Activated B cell treated with CpG ODN at 0.5 μM for 24 hours (primary cell): ENCODE results near the gene FAM3B. TPM values are rescaled to one million over a fixed set of nuclear protein-coding genes. Genes with fewer than 3 reads are reported as not detected.

ENCODE experiments used
- ATAC-seq: fragments of 200-7000 bp; cut with Tn5 transposase; one replicate; pipeline ENCODE4 v1.10.0; 2021; ENCODE audit warnings: low read depth, mild to moderate bottlenecking, moderate library complexity
- CTCF ChIA-PET: fragments of 350-600 bp; sonication (Branson Sonifier 250); formaldehyde crosslinking; loops from one replicate; lab custom pipeline; 2021; ENCODE audit warnings: antibody characterized with exemption; lab: Charles Lee
- POLR2A ChIA-PET: fragments of 350-600 bp; sonication (Branson Sonifier 250); formaldehyde crosslinking; loops from one replicate; lab custom pipeline; 2021; ENCODE audit warnings: antibody characterized with exemption; lab: Charles Lee
- DNase-seq: peaks from one replicate; pipeline ENCODE4 v3.0.0; 2022
- H3K27ac Mint-ChIP-seq: one replicate; pipeline ENCODE4 v1.8.0; 2020; ENCODE audit warnings: mixed read lengths
- H3K27me3 Mint-ChIP-seq: one replicate; pipeline ENCODE4 v1.8.0; 2021; ENCODE audit warnings: mixed read lengths
- H3K36me3 Mint-ChIP-seq: one replicate; pipeline ENCODE4 v1.8.0; 2021; ENCODE audit warnings: low read depth, mixed read lengths
- H3K4me1 Mint-ChIP-seq: one replicate; pipeline ENCODE4 v1.8.0; 2021; ENCODE audit warnings: mixed read lengths
- H3K4me3 Mint-ChIP-seq: one replicate; pipeline ENCODE4 v1.8.0; 2020; ENCODE audit warnings: mild to moderate bottlenecking, mixed read lengths
- H3K9me3 Mint-ChIP-seq: one replicate; pipeline ENCODE4 v1.8.0; 2020; ENCODE audit warnings: mixed read lengths
- CTCF ChIP-seq: fragments of 200-600 bp; IDR thresholded peaks from one replicate; pipeline ENCODE4 v1.8.0; 2022; ENCODE audit warnings: antibody characterized with exemption, mild to moderate bottlenecking
- intact Hi-C: fragments of 100-400 bp; cut with micrococcal nuclease; formaldehyde crosslinking; loops from one replicate; pipeline ENCODE4 v1.15.1; 2024
- total RNA-seq: library from RNA; stranded (reverse); gene quantifications from 2 replicates; pipeline ENCODE4 v1.2.3, GENCODE V29; 2022

FAM3B gene
- total RNA-seq, 1 donor from 2014 or later: not detected

GRCh38 chr21:41344146-41344545 lies 27.5 kb downstream of the FAM3B start:
- Mint-ChIP-seq H3K4me1 (no peaks in the 10 kb centered on the region), H3K36me3 (no peaks in the 10 kb centered on the region), H3K27me3 (peaks cover 15% of the 10 kb centered on the region), H3K27ac (no peak overlapping the region), H3K9me3 (peaks cover 8% of the 10 kb centered on the region), H3K4me3 (no peak overlapping the region)
- no peak for DNase-seq
- TF ChIP-seq CTCF: no peak
- CTCF ChIA-PET: no interaction called here
- ATAC-seq: no peak
- POLR2A ChIA-PET: no interaction called here
- intact Hi-C loops: no loop called here

- Mint-ChIP-seq H3K4me1 (no peaks in the 10 kb centered on the region), H3K27me3 (peaks cover 15% of the 10 kb centered on the region), H3K9me3 (peaks cover 8% of the 10 kb centered on the region), H3K4me3 (no peak overlapping the region), H3K27ac (no peak overlapping the region), H3K36me3 (no peaks in the 10 kb centered on the region)
- no peak for ATAC-seq
- TF ChIP-seq CTCF: no peak
- POLR2A ChIA-PET: no interaction called here
- no peak for DNase-seq
- CTCF ChIA-PET: no interaction called here
- intact Hi-C loops: no loop called here
Measured at GRCh38 chr21:41345356-41345755, 28.8 kb downstream of the FAM3B start.

DNA sequence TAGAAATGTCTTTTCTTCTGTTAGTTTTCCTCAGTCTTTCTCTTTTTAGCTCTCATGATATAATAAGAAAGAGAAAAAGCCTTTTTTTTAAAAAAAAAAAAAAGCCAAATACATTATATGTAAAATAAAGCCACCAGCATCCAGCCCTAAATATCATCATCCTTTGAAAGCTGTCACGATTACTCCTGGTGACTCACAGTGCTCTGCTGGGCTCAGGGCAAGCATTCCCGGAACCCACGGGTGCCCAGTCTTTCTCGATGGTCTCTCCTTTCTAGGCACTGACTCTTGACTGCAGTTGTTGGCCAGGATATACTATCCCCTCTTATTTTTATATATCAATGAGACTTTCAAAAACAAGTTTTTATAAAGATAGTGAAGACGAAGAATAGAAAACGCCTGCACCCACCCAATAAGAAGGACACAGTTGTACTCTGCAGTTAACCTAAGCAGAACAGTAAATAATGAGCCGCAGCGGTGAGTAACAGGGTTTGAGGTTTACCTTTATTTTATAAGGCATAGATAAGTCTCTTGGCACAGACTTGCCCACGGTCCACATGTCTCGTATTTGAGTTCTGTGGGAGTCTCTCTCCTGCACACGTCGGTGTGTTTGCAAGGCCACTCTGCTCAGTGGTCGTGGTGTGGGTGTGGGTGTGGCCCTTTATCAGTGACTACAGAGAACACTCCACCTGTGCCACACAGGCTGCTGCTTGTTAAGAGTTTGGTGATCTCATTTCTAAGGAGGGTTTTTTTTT lies 29.5 kb downstream of the FAM3B start:
- no peak for TF ChIP-seq CTCF
- POLR2A ChIA-PET: no interaction called here
- DNase-seq: no peak
- Mint-ChIP-seq H3K36me3 (no peaks in the 10 kb centered on the region), H3K9me3 (peaks cover 8% of the 10 kb centered on the region), H3K4me1 (no peaks in the 10 kb centered on the region), H3K27ac (no peak overlapping the region), H3K27me3 (peaks cover 15% of the 10 kb centered on the region), H3K4me3 (no peak overlapping the region)
- CTCF ChIA-PET: no interaction called here
- no peak for ATAC-seq
- intact Hi-C loops: no loop called here

- ChIA-PET CTCF (no interaction called here), POLR2A (no interaction called here)
- no peak for TF ChIP-seq CTCF
- intact Hi-C loops: no loop called here
- H3K36me3 Mint-ChIP-seq: no peaks in the 10 kb centered on the region
- no peaks in the 10 kb centered on the region for H3K4me1 Mint-ChIP-seq
- H3K9me3 Mint-ChIP-seq: peaks cover 8% of the 10 kb centered on the region
- DNase-seq (no peak), ATAC-seq (no peak)
- no peak overlapping the region for H3K27ac Mint-ChIP-seq
- H3K4me3 Mint-ChIP-seq: no peak overlapping the region
- H3K27me3 Mint-ChIP-seq: peaks cover 12% of the 10 kb centered on the region
Measured at GRCh38 chr21:41346758-41347157, 30.2 kb downstream of the FAM3B start.

DNA sequence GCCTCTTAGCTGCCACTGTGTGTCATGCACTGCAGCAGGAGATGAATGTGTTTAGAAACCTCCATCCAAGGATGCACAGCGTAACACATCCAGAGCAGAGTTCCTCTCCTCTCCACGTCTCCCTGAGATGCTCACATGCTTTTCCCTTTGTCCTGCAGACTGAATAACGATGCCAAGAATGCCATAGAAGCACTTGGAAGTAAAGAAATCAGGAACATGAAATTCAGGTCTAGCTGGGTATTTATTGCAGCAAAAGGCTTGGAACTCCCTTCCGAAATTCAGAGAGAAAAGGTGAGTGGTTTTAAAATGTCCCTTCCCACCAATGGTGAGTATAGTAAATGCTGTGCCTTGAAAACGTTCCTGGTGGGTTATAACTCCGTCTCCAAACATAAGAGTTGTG lies 31.8 kb downstream of the FAM3B start:
- Mint-ChIP-seq H3K36me3 (no peaks in the 10 kb centered on the region), H3K27ac (no peak overlapping the region), H3K9me3 (no peaks in the 10 kb centered on the region), H3K4me1 (no peaks in the 10 kb centered on the region), H3K4me3 (no peak overlapping the region), H3K27me3 (peaks cover 8% of the 10 kb centered on the region)
- DNase-seq (no peak), ATAC-seq (no peak)
- ChIA-PET CTCF (no interaction called here), POLR2A (no interaction called here)
- intact Hi-C loops: no loop called here
- TF ChIP-seq CTCF: no peak
